ENCODE data around the gene CR1L. TPM values are rescaled to one million over a fixed set of nuclear protein-coding genes. Genes with fewer than 3 reads are reported as not detected.
"Not testable (repeated sequence)": the region's sequence is repeated elsewhere in the genome, so short reads cannot be mapped to it uniquely, and the experiment has no call there.

Gene CR1L
- total RNA-seq, 1 experiment from 2014 or later, result not detected

- Histone ChIP-seq H3K4me3 (ENCODE audit: low read depth, low read length, poor library complexity, severe bottlenecking) (no peak overlapping the region), H3K27me3 (replicated peaks; ENCODE audit: insufficient read depth, low read depth, low read length, poor library complexity) (no peaks in the 10 kb centered on the region), H3K9me3 (ENCODE audit: low read depth, low read length, poor library complexity, severe bottlenecking) (peaks cover 12% of the 10 kb centered on the region), H3K4me1 (ENCODE audit: insufficient read depth, low read length, poor library complexity, severe bottlenecking) (no peaks in the 10 kb centered on the region), H3K36me3 (ENCODE audit: insufficient read depth, low read length, poor library complexity, severe bottlenecking) (peaks cover 72% of the 10 kb centered on the region), H3K27ac (ENCODE audit: low read depth, low read length, poor library complexity, severe bottlenecking) (no peak overlapping the region)
- POLR2A ChIA-PET (ENCODE audit: low non-redundant PET), result no interaction called here
- no peak for DNase-seq (ENCODE audit: low spot score)
- no TSS peak for BruUV-seq (replicated peaks)
- CTCF ChIA-PET, result no interaction called here
- TF ChIP-seq EZH2 (IDR thresholded peaks at IDR 0.05; ENCODE audit: borderline replicate concordance, low read depth, low read length, poor library complexity, severe bottlenecking) (no peak), CTCF (conservative IDR thresholded peaks at IDR 0.05; ENCODE audit: low read depth, low read length) (no peak)
- intact Hi-C loops (cut with micrococcal nuclease; ENCODE audit: unreplicated experiment), result no loop called here
Measured at GRCh38 chr1:207766569-207766968, 121.6 kb downstream of the CR1L start.

DNA sequence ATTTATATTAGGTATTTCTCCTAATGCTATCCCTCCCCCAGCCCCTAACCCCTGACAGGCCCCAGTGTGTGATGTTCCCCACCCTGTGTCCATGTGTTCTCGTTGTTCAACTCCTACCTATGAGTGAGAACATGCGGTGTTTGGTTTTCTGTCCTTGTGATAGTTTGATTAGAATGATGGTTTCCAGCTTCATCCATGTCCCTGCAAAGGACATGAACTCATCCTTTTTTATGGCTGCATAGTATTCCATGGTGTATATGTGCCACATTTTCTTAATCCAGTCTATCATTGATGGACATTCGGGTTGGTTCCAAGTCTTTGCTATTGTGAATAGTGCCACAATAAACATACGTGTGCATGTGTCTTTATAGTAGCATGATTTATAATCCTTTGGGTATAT, 125.6 kb downstream of the CR1L start:
- peaks cover 34% of the 10 kb centered on the region for H3K36me3 ChIP-seq (ENCODE audit: insufficient read depth, low read length, poor library complexity, severe bottlenecking)
- H3K27me3 ChIP-seq (replicated peaks; ENCODE audit: insufficient read depth, low read depth, low read length, poor library complexity); CTCF ChIA-PET; DNase-seq (ENCODE audit: low spot score); H3K4me1 ChIP-seq (ENCODE audit: insufficient read depth, low read length, poor library complexity, severe bottlenecking); POLR2A ChIA-PET (ENCODE audit: low non-redundant PET); H3K9me3 ChIP-seq (ENCODE audit: low read depth, low read length, poor library complexity, severe bottlenecking); intact Hi-C loops (cut with micrococcal nuclease; ENCODE audit: unreplicated experiment); H3K4me3 ChIP-seq (ENCODE audit: low read depth, low read length, poor library complexity, severe bottlenecking); BruUV-seq (replicated peaks); H3K27ac ChIP-seq (ENCODE audit: low read depth, low read length, poor library complexity, severe bottlenecking): not testable (repeated sequence)

Other genes starting within 250 kb of the CR1L start
- gene CR2, start 190.8 kb upstream of the CR1L start, total RNA-seq (2021), result not detected in 2 replicates
- not detected in 2 replicates for gene CR1, start 149.0 kb upstream of the CR1L start, total RNA-seq (2021)
- gene CD46, start 106.9 kb downstream of the CR1L start, total RNA-seq (2021), result 91.4 and 94.8 TPM in 2 replicates

All from A673 (cell line).